CD4-positive, alpha-beta T cell treated with Interleukin-17A for 1 hour (primary cell): ENCODE measurements around the gene RTEL1.
"Not testable (repeated sequence)": the region's sequence is repeated elsewhere in the genome, so short reads cannot be mapped to it uniquely, and the experiment has no call there.

Experiments used
- DNase-seq: peaks from one replicate; pipeline ENCODE4 v3.0.0-alpha.2; 2020

Gene RTEL1

GRCh38 chr20:63657937-63658748 lies at the start of gene RTEL1:
RTEL1 (plus strand) TSS chr20:63658312; CDS start chr20:63659403, 1,091 bp downstream.
- peak; percentile 91 for DNase-seq

- DNase-seq, result no peak
These were observed 47.3 kb upstream of the RTEL1 start for GRCh38 chr20:63610581-63611435.

- no peak for DNase-seq
These were observed 46.5 kb upstream of the RTEL1 start for GRCh38 chr20:63611646-63612045.

GRCh38 chr20:63612276-63612931 lies 45.7 kb upstream of the RTEL1 start:
- peak; percentile 24 for DNase-seq

- DNase-seq, result not testable (repeated sequence)
These were observed 44.1 kb upstream of the RTEL1 start for GRCh38 chr20:63613863-63614594.

GRCh38 chr20:63617092-63617875 lies 40.8 kb upstream of the RTEL1 start:
- no peak for DNase-seq

- no peak for DNase-seq
These were observed 40.2 kb upstream of the RTEL1 start for GRCh38 chr20:63617876-63618265.

- DNase-seq, result no peak
These were observed 39.7 kb upstream of the RTEL1 start for GRCh38 chr20:63618291-63618980.

- DNase-seq, result no peak
These were observed 39.0 kb upstream of the RTEL1 start for GRCh38 chr20:63619086-63619485.

- no peak for DNase-seq
These were observed 38.6 kb upstream of the RTEL1 start for GRCh38 chr20:63619505-63619904.

GRCh38 chr20:63620991-63621390 lies 37.1 kb upstream of the RTEL1 start:
- no peak for DNase-seq

GRCh38 chr20:63622096-63622495 lies 36.0 kb upstream of the RTEL1 start:
- no peak for DNase-seq

GRCh38 chr20:63622732-63623131 lies 35.4 kb upstream of the RTEL1 start:
- DNase-seq, result no peak

GRCh38 chr20:63624486-63624885 lies 33.6 kb upstream of the RTEL1 start:
- no peak for DNase-seq

GRCh38 chr20:63625771-63626423 lies 32.2 kb upstream of the RTEL1 start:
- DNase-seq, result no peak

- DNase-seq, result no peak
These were observed 31.5 kb upstream of the RTEL1 start, which contains the start of gene GMEB2 for GRCh38 chr20:63626424-63627128. GMEB2 (minus strand) TSS chr20:63627101; CDS start chr20:63619397, 7,704 bp downstream.

GRCh38 chr20:63627129-63627750 lies 30.9 kb upstream of the RTEL1 start:
- DNase-seq, result peak; percentile 96

- DNase-seq, result no peak
These were observed 30.3 kb upstream of the RTEL1 start for GRCh38 chr20:63627751-63628245.
